ENCODE data around the gene ERF.

The ERF gene

DNA sequence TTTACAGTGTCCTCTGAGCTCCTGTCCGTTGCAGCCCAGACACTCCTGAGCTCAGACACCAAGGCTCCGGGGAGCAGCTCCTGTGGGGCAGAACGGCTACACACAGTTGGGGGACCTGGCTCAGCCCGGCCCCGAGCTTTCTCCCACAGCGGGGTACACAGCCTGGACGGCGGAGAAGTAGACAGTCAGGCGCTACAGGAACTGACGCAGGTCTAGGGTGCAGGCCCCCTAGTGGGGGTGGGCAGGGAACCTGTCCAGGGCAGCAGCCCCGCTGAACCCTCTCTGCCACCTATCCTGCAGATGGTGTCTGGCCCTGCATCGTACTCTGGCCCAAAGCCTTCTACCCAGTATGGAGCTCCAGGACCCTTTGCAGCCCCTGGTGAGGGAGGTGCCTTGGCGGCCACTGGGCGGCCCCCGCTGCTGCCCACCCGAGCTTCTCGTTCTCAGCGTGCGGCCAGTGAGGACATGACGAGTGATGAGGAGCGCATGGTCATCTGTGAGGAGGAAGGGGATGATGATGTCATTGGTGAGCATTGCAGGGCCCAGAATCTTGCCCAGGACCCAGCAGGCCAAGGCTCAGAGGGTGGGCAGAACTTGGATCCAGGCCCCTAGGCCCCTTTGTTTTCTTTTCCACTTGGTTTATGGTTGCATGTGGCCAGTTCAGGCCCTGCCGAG lies 34.1 kb upstream of the ERF start:
- TF ChIP-seq POLR2AphosphoS5 (IDR thresholded peaks at IDR 0.05; ENCODE audit: low read depth, low read length) (no peak), TAF1 (IDR thresholded peaks at IDR 0.05; ENCODE audit: borderline replicate concordance, insufficient read depth, low read length) (no peak), SIN3A (IDR thresholded peaks at IDR 0.05; ENCODE audit: borderline replicate concordance, insufficient read depth, low read length) (no peak), FOXP2 (optimal IDR thresholded peaks at IDR 0.05; ENCODE audit: borderline replicate concordance, extremely low read depth, extremely low read length, insufficient read depth) (no peak)
- TF ChIP-seq, protein P1, sequence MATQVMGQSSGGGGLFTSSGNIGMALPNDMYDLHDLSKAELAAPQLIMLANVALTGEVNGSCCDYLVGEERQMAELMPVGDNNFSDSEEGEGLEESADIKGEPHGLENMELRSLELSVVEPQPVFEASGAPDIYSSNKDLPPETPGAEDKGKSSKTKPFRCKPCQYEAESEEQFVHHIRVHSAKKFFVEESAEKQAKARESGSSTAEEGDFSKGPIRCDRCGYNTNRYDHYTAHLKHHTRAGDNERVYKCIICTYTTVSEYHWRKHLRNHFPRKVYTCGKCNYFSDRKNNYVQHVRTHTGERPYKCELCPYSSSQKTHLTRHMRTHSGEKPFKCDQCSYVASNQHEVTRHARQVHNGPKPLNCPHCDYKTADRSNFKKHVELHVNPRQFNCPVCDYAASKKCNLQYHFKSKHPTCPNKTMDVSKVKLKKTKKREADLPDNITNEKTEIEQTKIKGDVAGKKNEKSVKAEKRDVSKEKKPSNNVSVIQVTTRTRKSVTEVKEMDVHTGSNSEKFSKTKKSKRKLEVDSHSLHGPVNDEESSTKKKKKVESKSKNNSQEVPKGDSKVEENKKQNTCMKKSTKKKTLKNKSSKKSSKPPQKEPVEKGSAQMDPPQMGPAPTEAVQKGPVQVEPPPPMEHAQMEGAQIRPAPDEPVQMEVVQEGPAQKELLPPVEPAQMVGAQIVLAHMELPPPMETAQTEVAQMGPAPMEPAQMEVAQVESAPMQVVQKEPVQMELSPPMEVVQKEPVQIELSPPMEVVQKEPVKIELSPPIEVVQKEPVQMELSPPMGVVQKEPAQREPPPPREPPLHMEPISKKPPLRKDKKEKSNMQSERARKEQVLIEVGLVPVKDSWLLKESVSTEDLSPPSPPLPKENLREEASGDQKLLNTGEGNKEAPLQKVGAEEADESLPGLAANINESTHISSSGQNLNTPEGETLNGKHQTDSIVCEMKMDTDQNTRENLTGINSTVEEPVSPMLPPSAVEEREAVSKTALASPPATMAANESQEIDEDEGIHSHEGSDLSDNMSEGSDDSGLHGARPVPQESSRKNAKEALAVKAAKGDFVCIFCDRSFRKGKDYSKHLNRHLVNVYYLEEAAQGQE (IDR thresholded peaks at IDR 0.05; ENCODE audit: insufficient read depth in 1 of 2, low read depth in 2 of 2, low read length in 2 of 2): no peak

DNA sequence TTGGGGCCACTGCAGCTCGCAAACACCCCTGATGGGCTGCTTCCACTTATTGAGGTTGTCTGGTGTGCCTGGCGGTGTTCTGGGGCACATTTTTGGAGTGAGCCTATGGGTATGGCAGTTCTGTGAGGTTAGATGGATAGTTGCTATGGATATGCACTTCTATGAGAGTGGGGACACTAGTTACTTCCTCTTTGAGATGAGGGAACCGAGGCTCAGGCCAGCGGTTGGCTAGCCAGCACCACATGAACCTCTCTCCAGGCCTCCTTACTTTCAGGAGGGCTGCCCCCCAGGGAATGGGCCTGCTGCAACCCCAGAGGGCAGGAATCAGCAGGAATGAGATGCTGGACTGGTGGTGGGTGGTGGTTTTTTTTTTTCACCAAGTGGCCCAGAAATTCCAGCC lies 33.5 kb upstream of the ERF start:
- TF ChIP-seq FOXP2 (optimal IDR thresholded peaks at IDR 0.05; ENCODE audit: borderline replicate concordance, extremely low read depth, extremely low read length, insufficient read depth): no peak
- TF ChIP-seq TAF1 (IDR thresholded peaks at IDR 0.05; ENCODE audit: borderline replicate concordance, insufficient read depth, low read length): no peak
- TF ChIP-seq, protein P1 (IDR thresholded peaks at IDR 0.05; ENCODE audit: insufficient read depth in 1 of 2, low read depth in 2 of 2, low read length in 2 of 2): no peak
- no peak for TF ChIP-seq SIN3A (IDR thresholded peaks at IDR 0.05; ENCODE audit: borderline replicate concordance, insufficient read depth, low read length)
- TF ChIP-seq POLR2AphosphoS5 (IDR thresholded peaks at IDR 0.05; ENCODE audit: low read depth, low read length): no peak

DNA sequence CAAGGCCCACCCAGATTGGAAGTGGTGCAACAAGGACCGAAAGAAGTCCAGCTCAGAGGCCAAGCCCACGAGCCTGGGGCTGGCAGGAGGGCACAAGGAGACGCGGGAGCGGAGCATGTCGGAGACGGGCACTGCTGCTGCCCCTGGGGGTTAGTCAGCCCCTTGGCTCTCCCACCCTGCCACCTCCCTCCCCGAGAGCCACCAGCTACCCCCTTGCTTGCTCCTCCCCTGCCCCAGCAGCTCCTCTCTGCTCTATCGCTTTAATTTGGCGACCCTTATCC lies 32.8 kb upstream of the ERF start:
- TF ChIP-seq SIN3A (IDR thresholded peaks at IDR 0.05; ENCODE audit: borderline replicate concordance, insufficient read depth, low read length): no peak
- TF ChIP-seq, protein P1 (IDR thresholded peaks at IDR 0.05; ENCODE audit: insufficient read depth in 1 of 2, low read depth in 2 of 2, low read length in 2 of 2): no peak
- TF ChIP-seq POLR2AphosphoS5 (IDR thresholded peaks at IDR 0.05; ENCODE audit: low read depth, low read length): no peak
- TF ChIP-seq FOXP2 (optimal IDR thresholded peaks at IDR 0.05; ENCODE audit: borderline replicate concordance, extremely low read depth, extremely low read length, insufficient read depth): no peak
- TF ChIP-seq TAF1 (IDR thresholded peaks at IDR 0.05; ENCODE audit: borderline replicate concordance, insufficient read depth, low read length): no peak

DNA sequence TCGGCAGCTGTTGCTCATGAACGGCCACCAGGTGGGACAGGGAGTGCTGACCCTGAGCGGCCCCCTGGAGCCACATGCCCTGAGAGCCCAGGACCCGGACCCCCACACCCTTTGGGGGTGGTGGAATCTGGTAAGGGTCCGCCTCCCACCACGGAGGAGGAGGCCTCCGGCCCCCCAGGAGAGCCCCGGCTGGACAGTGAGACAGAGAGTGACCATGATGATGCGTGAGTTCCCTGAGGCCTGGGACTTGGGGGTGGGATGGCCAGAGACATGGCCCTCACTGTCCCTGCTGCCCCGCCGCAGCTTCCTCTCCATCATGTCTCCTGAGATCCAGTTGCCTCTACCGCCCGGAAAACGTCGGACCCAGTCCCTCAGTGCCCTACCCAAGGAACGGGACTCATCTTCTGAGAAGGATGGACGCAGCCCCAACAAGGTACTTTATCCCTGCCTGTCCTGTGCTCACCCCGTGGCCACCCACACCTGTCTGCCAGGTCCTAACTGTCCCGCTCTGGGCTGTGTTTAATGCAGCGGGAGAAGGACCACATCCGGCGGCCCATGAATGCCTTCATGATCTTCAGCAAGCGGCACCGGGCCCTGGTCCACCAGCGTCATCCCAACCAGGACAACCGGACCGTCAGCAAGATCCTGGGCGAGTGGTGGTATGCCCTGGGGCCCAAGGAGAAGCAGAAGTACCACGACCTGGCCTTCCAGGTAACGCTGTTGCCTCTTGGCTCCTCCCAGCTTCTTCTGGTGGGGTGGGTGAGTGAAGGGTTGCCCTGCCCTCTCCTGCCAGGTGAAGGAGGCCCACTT lies 32.3 kb upstream of the ERF start:
- no peak for TF ChIP-seq SIN3A (IDR thresholded peaks at IDR 0.05; ENCODE audit: borderline replicate concordance, insufficient read depth, low read length)
- TF ChIP-seq FOXP2 (optimal IDR thresholded peaks at IDR 0.05; ENCODE audit: borderline replicate concordance, extremely low read depth, extremely low read length, insufficient read depth): no peak
- TF ChIP-seq, protein P1 (IDR thresholded peaks at IDR 0.05; ENCODE audit: insufficient read depth in 1 of 2, low read depth in 2 of 2, low read length in 2 of 2): no peak
- TF ChIP-seq TAF1 (IDR thresholded peaks at IDR 0.05; ENCODE audit: borderline replicate concordance, insufficient read depth, low read length): no peak
- TF ChIP-seq POLR2AphosphoS5 (IDR thresholded peaks at IDR 0.05; ENCODE audit: low read depth, low read length): no peak

All from PFSK-1 (cell line).